DMS114 treated with DMSO at 0.1 percent for 48 hours (cell line): ENCODE data around the gene NAAA.
"Not testable (repeated sequence)": the region's sequence is repeated elsewhere in the genome, so short reads cannot be mapped to it uniquely, and the experiment has no call there.

ENCODE experiments used
- DNase-seq: peaks from one replicate; lab custom pipeline; 2025; ENCODE audit not compliant: unreplicated experiment; lab: John Stamatoyannopoulos, UW

NAAA gene

GRCh38 chr4:75920327-75920726, 20.5 kb downstream of the NAAA start:
- DNase-seq, result no peak

- no peak for DNase-seq
These were observed 20.9 kb downstream of the NAAA start for GRCh38 chr4:75919920-75920319.

- no peak for DNase-seq
These were observed 24.6 kb downstream of the NAAA start for GRCh38 chr4:75916091-75916661.

- no peak for DNase-seq
These were observed 27.8 kb downstream of the NAAA start for GRCh38 chr4:75912968-75913367.

- not testable (repeated sequence) for DNase-seq
These were observed 30.0 kb downstream of the NAAA start for GRCh38 chr4:75910831-75911230.

- no peak for DNase-seq
These were observed 31.4 kb downstream of the NAAA start for GRCh38 chr4:75909405-75909804.

- no peak for DNase-seq
These were observed 32.3 kb downstream of the NAAA start for GRCh38 chr4:75908555-75908954.

- no peak for DNase-seq
These were observed 32.8 kb downstream of the NAAA start for GRCh38 chr4:75907966-75908365.

- no peak for DNase-seq
These were observed 36.7 kb downstream of the NAAA start for GRCh38 chr4:75904076-75904475.

GRCh38 chr4:75902352-75902751, 38.5 kb downstream of the NAAA start, which contains the start of gene PPEF2:
TSS of gene PPEF2 (minus strand) at chr4:75902452. CDS start at chr4:75896325, 6,127 bp downstream.
- no peak for DNase-seq

- no peak for DNase-seq
These were observed 42.3 kb downstream of the NAAA start for GRCh38 chr4:75898536-75898935.

GRCh38 chr4:75895744-75896314, 45.0 kb downstream of the NAAA start:
- DNase-seq, result no peak

GRCh38 chr4:75892508-75892907, 48.3 kb downstream of the NAAA start:
- DNase-seq, result no peak

GRCh38 chr4:75891611-75892010, 49.2 kb downstream of the NAAA start:
- no peak for DNase-seq

- no peak for DNase-seq
These were observed 51.1 kb downstream of the NAAA start for GRCh38 chr4:75889537-75890199.

- no peak for DNase-seq
These were observed 54.7 kb downstream of the NAAA start for GRCh38 chr4:75886104-75886503.

GRCh38 chr4:75881476-75881875, 59.3 kb downstream of the NAAA start:
- no peak for DNase-seq

- no peak for DNase-seq
These were observed 60.5 kb downstream of the NAAA start for GRCh38 chr4:75880278-75880677.

GRCh38 chr4:75878246-75878756, 62.5 kb downstream of the NAAA start:
- no peak for DNase-seq

- no peak for DNase-seq
These were observed 64.6 kb downstream of the NAAA start for GRCh38 chr4:75876218-75876617.

- DNase-seq, result no peak
These were observed 71.7 kb downstream of the NAAA start for GRCh38 chr4:75869100-75869499.

- no peak for DNase-seq
These were observed 73.7 kb downstream of the NAAA start for GRCh38 chr4:75867130-75867529.
